Measurements from ENCODE around the gene GPATCH8. TPM values are rescaled to one million over a fixed set of nuclear protein-coding genes. Genes with fewer than 3 reads are reported as not detected.

GPATCH8 gene
- total RNA-seq (2022; extraction: Qiagen RNA extraction; ENCODE audit: low read depth): 17.9 to 23.8 TPM (median 20.7 TPM) in 5 replicates

DNA sequence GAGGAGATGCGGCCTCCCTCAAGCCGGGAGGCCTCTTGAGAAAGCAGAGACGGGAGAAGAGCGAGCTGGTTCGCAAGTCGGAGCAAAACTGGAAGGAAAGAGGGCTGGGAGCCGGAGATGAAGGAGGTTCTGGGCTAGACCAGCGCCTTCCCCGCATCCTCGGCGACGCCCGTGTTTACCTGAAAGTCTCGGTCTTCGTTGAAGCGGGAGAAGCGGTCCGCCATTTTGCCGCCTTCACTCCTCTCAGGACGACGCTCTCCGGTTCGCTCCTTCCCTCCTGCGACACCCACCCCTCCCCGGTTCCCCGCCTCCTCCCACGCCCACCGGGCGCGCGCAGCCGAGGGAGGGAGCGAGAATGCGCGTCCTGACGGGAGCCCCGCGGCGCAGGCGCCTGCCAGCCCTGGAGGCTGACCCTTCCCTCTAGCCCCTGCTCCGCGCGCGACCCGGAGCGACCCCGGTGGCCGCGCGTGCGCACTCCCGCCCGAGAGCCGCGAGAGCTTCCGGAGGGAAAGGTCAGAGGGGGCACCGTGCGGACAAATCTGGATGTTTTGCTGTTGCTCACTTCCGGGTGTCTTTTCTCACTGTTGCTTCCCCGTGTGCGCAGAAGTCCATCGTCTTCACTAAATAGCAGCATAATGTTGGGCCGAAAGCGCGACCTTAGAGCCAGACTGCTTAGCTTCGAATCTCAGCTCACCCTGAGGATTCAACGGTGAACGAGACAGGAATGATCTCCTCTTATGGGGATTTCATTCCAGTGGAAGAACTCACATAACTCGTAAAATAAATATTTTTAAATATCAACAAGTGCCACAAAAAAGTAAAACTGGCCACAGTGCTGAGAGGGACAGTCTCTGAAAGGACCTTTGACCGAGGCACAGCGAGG lies at the start of gene GPATCH8:
GPATCH8 (minus strand) TSS at position 260 of the 883 bp plus-strand sequence; CDS start at position 224, 36 bp downstream.

DNA sequence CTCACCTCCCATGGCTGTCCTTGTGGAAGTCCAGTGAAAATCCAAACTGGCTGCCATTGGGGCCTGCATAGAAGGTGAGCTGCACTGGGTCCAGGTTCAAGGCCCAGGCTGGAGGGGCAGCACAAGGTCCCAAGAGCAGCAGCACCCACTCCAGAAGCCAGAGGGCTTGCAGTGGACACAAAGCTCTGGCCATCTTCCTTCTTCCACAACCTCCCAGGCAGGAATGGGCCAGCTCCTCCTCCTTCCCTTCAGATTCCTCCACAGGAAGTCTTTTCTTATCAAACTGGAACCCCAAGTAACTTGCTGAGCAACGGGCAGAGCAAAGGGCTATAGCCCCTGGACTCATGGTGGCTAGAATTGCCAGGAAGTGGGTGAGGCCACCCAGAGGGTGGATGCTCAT lies 113.9 kb downstream of the GPATCH8 start, which contains the start of gene ITGA2B:
ITGA2B (minus strand) TSS at position 369 of the 400 bp plus-strand sequence; CDS start at position 193, 176 bp downstream.

DNA sequence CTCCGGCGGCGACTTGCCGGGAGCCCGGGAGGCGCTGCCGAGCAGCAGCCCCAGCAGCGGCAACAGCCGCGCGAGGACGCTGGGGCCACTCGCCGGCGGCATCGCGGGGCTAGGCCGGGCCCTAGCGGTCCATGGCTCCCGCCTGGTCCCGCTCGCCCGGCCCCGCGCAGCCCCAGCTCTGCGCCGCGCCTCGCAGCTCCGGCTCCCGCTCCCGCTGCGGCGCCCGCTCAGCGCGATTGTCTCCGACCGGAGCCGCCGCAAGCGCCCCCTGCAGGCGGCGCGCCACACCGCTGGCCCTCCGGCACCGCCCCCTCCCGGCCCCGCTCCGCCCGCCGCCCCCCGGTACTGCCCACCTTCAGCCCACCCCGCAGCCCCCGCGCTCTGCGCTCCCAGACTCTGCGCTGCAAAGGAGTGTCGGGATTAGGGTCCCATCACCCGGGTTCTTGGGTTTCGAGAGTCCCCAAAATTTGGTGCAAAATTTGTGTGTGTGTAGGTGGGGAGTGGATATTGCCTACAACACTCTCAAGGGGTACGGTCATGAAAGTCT lies 139.5 kb downstream of the GPATCH8 start, which contains the start of gene FAM171A2:
FAM171A2 (minus strand) TSS at position 241 of the 547 bp plus-strand sequence; CDS start at position 102, 139 bp downstream.

Other genes with a start within 250 kb of the GPATCH8 start
- 0.02 TPM in 1 of 5 replicates, not detected in the others for gene SLC4A1, start 235.3 kb downstream of the GPATCH8 start, total RNA-seq (2022; extraction: Qiagen RNA extraction; ENCODE audit: low read depth)
- 0.53 to 0.94 TPM (median 0.83 TPM) in 5 replicates for gene RUNDC3A, start 194.8 kb downstream of the GPATCH8 start, total RNA-seq (2022; extraction: Qiagen RNA extraction; ENCODE audit: low read depth)
- gene SLC25A39, start 178.6 kb downstream of the GPATCH8 start, total RNA-seq (2022; extraction: Qiagen RNA extraction; ENCODE audit: low read depth): 145 to 215 TPM (median 198 TPM) in 5 replicates
- 217 to 252 TPM (median 238 TPM) in 5 replicates for gene GRN, start 158.1 kb downstream of the GPATCH8 start, total RNA-seq (2022; extraction: Qiagen RNA extraction; ENCODE audit: low read depth)
- gene FAM171A2, start 139.6 kb downstream of the GPATCH8 start, total RNA-seq (2022; extraction: Qiagen RNA extraction; ENCODE audit: low read depth): 2.4 to 4.5 TPM (median 4.1 TPM) in 5 replicates
- gene ITGA2B, start 113.8 kb downstream of the GPATCH8 start, total RNA-seq (2022; extraction: Qiagen RNA extraction; ENCODE audit: low read depth): 1.0 to 1.9 TPM (median 1.6 TPM) in 5 replicates
- 27.4 to 44.8 TPM (median 41.2 TPM) in 5 replicates for gene FZD2, start 54.1 kb upstream of the GPATCH8 start, total RNA-seq (2022; extraction: Qiagen RNA extraction; ENCODE audit: low read depth)
- gene MEIOC, start 153.1 kb upstream of the GPATCH8 start, total RNA-seq (2022; extraction: Qiagen RNA extraction; ENCODE audit: low read depth): 1.7 to 3.6 TPM (median 2.6 TPM) in 5 replicates
- gene CCDC43, start 186.4 kb upstream of the GPATCH8 start, total RNA-seq (2022; extraction: Qiagen RNA extraction; ENCODE audit: low read depth): 25.4 to 44.0 TPM (median 29.1 TPM) in 5 replicates
- 25.9 to 31.9 TPM (median 29.8 TPM) in 5 replicates for gene DBF4B, start 205.3 kb upstream of the GPATCH8 start, total RNA-seq (2022; extraction: Qiagen RNA extraction; ENCODE audit: low read depth)